Esophagus muscularis mucosa (tissue), 4 donors: Measurements from ENCODE around the gene TBX5.

Source experiments
- EP300 ChIP-seq: sonication (generic); formaldehyde crosslinking; IDR thresholded peaks from one replicate; pipeline ENCODE4 v1.6.1; 2017; ENCODE audit warnings: antibody characterized with exemption
- POLR2A ChIP-seq: fragments of 450-650 bp; IDR thresholded peaks from one replicate; pipeline ENCODE4 v1.6.1; 2017; ENCODE audit warnings: antibody characterized with exemption, moderate library complexity, mild to moderate bottlenecking, low read depth
- TF ChIP-seq, protein P1 (sequence below), 3 experiments: fragments of 200-600 bp in 2 of 3; fragments of 450-650 bp in 1 of 3; sonication (generic) in 2 of 3; IDR thresholded peaks; one replicate each; pipeline ENCODE4 v1.5.1; 2017 to 2019; ENCODE audit warnings: antibody characterized with exemption in 3 of 3, mild to moderate bottlenecking in 2 of 3, moderate library complexity in 1 of 3

DNA sequence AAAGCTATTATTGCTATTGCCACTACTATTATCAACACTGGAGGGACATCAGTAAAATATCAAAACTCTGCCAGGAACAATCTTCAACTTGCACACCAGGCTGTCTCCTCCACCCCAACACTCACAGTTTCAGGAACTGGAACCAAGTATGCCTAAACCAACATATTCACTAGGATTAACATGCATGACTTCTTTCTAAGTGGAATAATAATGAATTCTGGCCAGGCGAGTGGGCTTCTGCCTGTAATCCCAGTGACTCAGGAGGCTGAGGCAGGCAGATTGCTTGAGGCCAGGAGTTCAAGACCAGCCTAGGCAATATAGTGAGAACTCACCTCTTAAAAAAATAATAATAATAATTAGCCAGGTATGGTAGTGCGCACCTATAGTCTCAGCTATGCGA, 58.1 kb downstream of the TBX5 start:
- TF ChIP-seq EP300 (no peak), POLR2A (no peak)
- TF ChIP-seq, protein P1, sequence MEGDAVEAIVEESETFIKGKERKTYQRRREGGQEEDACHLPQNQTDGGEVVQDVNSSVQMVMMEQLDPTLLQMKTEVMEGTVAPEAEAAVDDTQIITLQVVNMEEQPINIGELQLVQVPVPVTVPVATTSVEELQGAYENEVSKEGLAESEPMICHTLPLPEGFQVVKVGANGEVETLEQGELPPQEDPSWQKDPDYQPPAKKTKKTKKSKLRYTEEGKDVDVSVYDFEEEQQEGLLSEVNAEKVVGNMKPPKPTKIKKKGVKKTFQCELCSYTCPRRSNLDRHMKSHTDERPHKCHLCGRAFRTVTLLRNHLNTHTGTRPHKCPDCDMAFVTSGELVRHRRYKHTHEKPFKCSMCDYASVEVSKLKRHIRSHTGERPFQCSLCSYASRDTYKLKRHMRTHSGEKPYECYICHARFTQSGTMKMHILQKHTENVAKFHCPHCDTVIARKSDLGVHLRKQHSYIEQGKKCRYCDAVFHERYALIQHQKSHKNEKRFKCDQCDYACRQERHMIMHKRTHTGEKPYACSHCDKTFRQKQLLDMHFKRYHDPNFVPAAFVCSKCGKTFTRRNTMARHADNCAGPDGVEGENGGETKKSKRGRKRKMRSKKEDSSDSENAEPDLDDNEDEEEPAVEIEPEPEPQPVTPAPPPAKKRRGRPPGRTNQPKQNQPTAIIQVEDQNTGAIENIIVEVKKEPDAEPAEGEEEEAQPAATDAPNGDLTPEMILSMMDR (IDR thresholded peaks at IDR 0.05): no peak
